Hepatocyte (in vitro differentiated cells): ENCODE results near the gene TBRG1. TPM values are rescaled to one million over a fixed set of nuclear protein-coding genes. Genes with fewer than 3 reads are reported as not detected.
A peak's percentile ranks its signal among the peaks of the same experiment; 100 is the strongest.

ENCODE experiments used
- DNase-seq: peaks from one replicate; pipeline ENCODE4 v3.0.0-alpha.2; 2016; ENCODE audit warnings: low spot score
- H2AFZ ChIP-seq: fragments of 200-600 bp; sonication (generic); 2 replicates; pipeline ENCODE4 v1.6.0; 2016; ENCODE audit warnings: antibody characterized with exemption, mild to moderate bottlenecking
- H3K27ac ChIP-seq: fragments of 200-600 bp; sonication (generic); 2 replicates; pipeline ENCODE4 v1.5.1; 2016; ENCODE audit warnings: mild to moderate bottlenecking
- H3K27me3 ChIP-seq: fragments of 200-600 bp; sonication (generic); 2 replicates; pipeline ENCODE4 v1.6.1; 2016
- H3K36me3 ChIP-seq: fragments of 200-600 bp; sonication (generic); replicated peaks from 2 replicates; pipeline ENCODE4 v1.5.1; 2016; ENCODE audit warnings: low read depth; ENCODE audit not compliant: insufficient read depth
- H3K4me1 ChIP-seq: fragments of 200-600 bp; sonication (generic); 2 replicates; pipeline ENCODE4 v1.5.1; 2016; ENCODE audit warnings: mild to moderate bottlenecking, moderate library complexity; ENCODE audit not compliant: insufficient read depth
- H3K4me2 ChIP-seq: fragments of 200-600 bp; sonication (generic); 2 replicates; pipeline ENCODE4 v1.6.0; 2016
- H3K4me3 ChIP-seq: fragments of 200-600 bp; sonication (generic); 2 replicates; pipeline ENCODE4 v1.5.1; 2016; ENCODE audit warnings: mild to moderate bottlenecking
- H3K79me2 ChIP-seq: fragments of 200-600 bp; sonication (generic); 2 replicates; pipeline ENCODE4 v1.6.0; 2017; ENCODE audit warnings: mild to moderate bottlenecking
- H3K9me2 ChIP-seq: fragments of 200-600 bp; sonication (generic); replicated peaks from 2 replicates; pipeline ENCODE4 v1.6.0; 2017; ENCODE audit warnings: mild to moderate bottlenecking; ENCODE audit not compliant: insufficient read depth
- H3K9me3 ChIP-seq: fragments of 200-600 bp; sonication (generic); 2 replicates; pipeline ENCODE4 v1.5.1; 2016; ENCODE audit warnings: low read depth, mild to moderate bottlenecking
- H4K20me1 ChIP-seq: fragments of 200-600 bp; sonication (generic); 2 replicates; pipeline ENCODE4 v1.6.0; 2016; ENCODE audit warnings: mild to moderate bottlenecking; ENCODE audit not compliant: insufficient read depth, poor library complexity, severe bottlenecking
- EZH2 ChIP-seq: fragments of 200-600 bp; sonication (generic); IDR thresholded peaks from 2 replicates; pipeline ENCODE4 v1.6.1; 2016; ENCODE audit warnings: antibody characterized with exemption, mild to moderate bottlenecking, borderline replicate concordance
- EZH2phosphoT487 ChIP-seq: fragments of 200-600 bp; sonication (generic); IDR thresholded peaks from one replicate; pipeline ENCODE4 v1.6.1; 2018; ENCODE audit warnings: antibody characterized with exemption, mild to moderate bottlenecking, low read depth, moderate library complexity; ENCODE audit not compliant: unreplicated experiment, severe bottlenecking
- WGBS: methylation state at CpG from one replicate; pipeline ENCODE4 v1.1.6; 2016; ENCODE audit warnings: low lambda C conversion rate; ENCODE audit errors: missing lambda C conversion rate; 5-methylcytosine and 5-hydroxymethylcytosine counted together
- polyA plus RNA-seq: library from polyadenylated mRNA; unstranded; fragments of >200 nt; fragmentation: Nextera tagmentation; extraction: Ambion mirVana; gene quantifications from 2 replicates; pipeline ENCODE4 v1.2.1, GENCODE V29; 2016
- total RNA-seq: library from RNA; depleted of rRNA; stranded (reverse); fragments of >200 nt; gene quantifications from 2 replicates; pipeline ENCODE4 v1.2.3, GENCODE V29; 2014
- TF ChIP-seq, protein P1 (sequence below): fragments of 200-600 bp; sonication (generic); IDR thresholded peaks from 2 replicates; pipeline ENCODE4 v1.5.1; 2016; ENCODE audit warnings: antibody characterized with exemption, mild to moderate bottlenecking; ENCODE audit not compliant: poor library complexity

TBRG1 gene
- total and polyA plus RNA-seq, 2 experiments from 2014 or later: 34.6 to 35.0 TPM

DNA sequence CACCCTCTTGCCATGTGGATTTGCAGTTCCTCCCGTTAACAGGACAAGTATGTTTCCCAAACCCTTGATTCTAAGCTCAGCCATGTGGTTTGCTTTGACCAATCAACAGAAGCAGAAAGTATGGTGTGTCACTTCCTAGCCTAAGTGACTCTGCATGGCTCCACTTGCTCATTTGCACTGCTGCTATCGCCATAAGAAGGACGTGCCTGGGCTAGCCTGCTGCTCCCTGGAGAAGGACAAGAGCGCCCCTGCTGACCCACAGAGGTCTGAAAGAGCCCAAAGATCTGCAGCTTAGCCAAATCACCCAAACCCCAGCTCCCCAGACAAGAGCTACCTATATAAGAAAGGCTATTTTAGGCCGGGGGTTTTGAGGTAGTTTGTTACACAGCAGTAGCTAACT lies 18.0 kb downstream of the TBRG1 start:
- no peak for TF ChIP-seq EZH2
- no peak overlapping the region for H2AFZ ChIP-seq
- WGBS: 84% methylated on average over 5 of the region's 5 CpGs

DNA sequence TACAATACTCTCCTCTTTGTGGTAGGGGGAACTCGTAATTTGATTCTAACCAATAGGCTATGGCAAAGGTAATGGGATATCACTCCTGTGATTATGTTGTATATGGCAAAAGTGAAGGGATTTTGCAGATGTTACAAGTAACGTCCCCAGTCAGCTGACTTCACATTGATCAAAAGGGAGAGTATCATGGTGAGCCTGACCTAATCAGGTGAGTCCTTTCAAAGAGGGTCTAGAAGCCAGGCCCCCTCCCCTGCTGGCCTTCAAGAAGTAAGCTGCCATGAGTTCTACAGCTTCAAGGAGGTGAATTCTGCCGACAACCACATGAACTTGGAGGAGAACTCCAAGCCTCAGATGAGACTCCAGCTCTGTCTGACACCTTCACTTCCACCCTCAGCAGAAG lies 20.0 kb downstream of the TBRG1 start:
- no peaks in the 10 kb centered on the region for H3K9me2 ChIP-seq
- H2AFZ ChIP-seq: no peak overlapping the region
- TF ChIP-seq EZH2phosphoT487: no peak
- no peak for TF ChIP-seq EZH2
- TF ChIP-seq, protein P1, sequence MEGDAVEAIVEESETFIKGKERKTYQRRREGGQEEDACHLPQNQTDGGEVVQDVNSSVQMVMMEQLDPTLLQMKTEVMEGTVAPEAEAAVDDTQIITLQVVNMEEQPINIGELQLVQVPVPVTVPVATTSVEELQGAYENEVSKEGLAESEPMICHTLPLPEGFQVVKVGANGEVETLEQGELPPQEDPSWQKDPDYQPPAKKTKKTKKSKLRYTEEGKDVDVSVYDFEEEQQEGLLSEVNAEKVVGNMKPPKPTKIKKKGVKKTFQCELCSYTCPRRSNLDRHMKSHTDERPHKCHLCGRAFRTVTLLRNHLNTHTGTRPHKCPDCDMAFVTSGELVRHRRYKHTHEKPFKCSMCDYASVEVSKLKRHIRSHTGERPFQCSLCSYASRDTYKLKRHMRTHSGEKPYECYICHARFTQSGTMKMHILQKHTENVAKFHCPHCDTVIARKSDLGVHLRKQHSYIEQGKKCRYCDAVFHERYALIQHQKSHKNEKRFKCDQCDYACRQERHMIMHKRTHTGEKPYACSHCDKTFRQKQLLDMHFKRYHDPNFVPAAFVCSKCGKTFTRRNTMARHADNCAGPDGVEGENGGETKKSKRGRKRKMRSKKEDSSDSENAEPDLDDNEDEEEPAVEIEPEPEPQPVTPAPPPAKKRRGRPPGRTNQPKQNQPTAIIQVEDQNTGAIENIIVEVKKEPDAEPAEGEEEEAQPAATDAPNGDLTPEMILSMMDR: no peak
- no peaks in the 10 kb centered on the region for H3K9me3 ChIP-seq
- H3K27me3 ChIP-seq: no peaks in the 10 kb centered on the region
- H3K27ac ChIP-seq: no peak overlapping the region
- H3K4me2 ChIP-seq: no peak overlapping the region
- no peaks in the 10 kb centered on the region for H3K36me3 ChIP-seq
- WGBS: 94% methylated on average over 3 of the region's 3 CpGs
- no peak for DNase-seq
- no peak overlapping the region for H3K4me3 ChIP-seq
- H4K20me1 ChIP-seq: no peaks in the 10 kb centered on the region
- H3K4me1 ChIP-seq: peaks cover 3% of the 10 kb centered on the region
- H3K79me2 ChIP-seq: no peaks in the 10 kb centered on the region

More for the DNA sequence above, 18.0 kb downstream of the TBRG1 start:
- no peaks in the 10 kb centered on the region for H3K36me3 ChIP-seq
- H3K9me3 ChIP-seq: no peaks in the 10 kb centered on the region
- peaks cover 3% of the 10 kb centered on the region for H3K4me1 ChIP-seq
- DNase-seq: no peak
- no peak overlapping the region for H3K4me3 ChIP-seq
- no peaks in the 10 kb centered on the region for H3K79me2 ChIP-seq
- no peaks in the 10 kb centered on the region for H3K9me2 ChIP-seq
- no peak overlapping the region for H3K27ac ChIP-seq
- no peaks in the 10 kb centered on the region for H4K20me1 ChIP-seq
- H3K4me2 ChIP-seq: no peak overlapping the region
- no peaks in the 10 kb centered on the region for H3K27me3 ChIP-seq

DNA sequence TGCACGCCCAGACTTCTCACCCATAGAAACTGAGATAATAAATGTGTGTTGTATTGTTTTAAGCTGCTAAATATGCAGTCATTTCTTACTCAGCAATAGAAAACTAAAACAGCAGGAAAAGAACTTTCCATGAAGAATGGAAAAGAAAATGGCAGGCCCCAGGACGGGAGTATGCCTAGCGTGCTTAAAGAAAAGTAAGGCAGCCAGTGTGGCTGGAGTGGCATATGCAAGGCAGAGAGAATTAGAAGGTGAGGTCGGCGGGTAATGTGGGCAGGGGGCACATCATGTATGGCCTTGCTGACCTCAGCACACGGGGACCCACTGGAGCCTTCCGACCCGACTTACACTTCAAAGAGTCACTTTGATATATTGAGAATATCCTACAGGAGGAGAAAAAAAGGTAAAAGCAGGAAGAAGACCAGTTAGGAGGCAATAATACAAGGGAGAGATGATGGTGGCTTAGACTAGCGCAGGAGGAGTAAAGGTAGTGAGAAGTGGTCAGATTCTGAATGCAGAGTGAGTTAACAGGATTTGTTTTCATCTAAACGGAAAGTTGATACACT lies 20.5 kb downstream of the TBRG1 start:
- H3K9me2 ChIP-seq: no peaks in the 10 kb centered on the region
- 87% methylated on average over 10 of the region's 10 CpGs for WGBS
- no peaks in the 10 kb centered on the region for H4K20me1 ChIP-seq
- DNase-seq: no peak
- no peaks in the 10 kb centered on the region for H3K36me3 ChIP-seq
- H2AFZ ChIP-seq: no peak overlapping the region
- H3K4me3 ChIP-seq: no peak overlapping the region
- H3K4me1 ChIP-seq: peaks cover 3% of the 10 kb centered on the region
- H3K9me3 ChIP-seq: no peaks in the 10 kb centered on the region
- H3K79me2 ChIP-seq: no peaks in the 10 kb centered on the region
- no peaks in the 10 kb centered on the region for H3K27me3 ChIP-seq
- TF ChIP-seq EZH2 (no peak), EZH2phosphoT487 (no peak)
- TF ChIP-seq, protein P1: no peak
- H3K27ac ChIP-seq: peak overlapping the region; percentile 20
- H3K4me2 ChIP-seq: no peak overlapping the region

DNA sequence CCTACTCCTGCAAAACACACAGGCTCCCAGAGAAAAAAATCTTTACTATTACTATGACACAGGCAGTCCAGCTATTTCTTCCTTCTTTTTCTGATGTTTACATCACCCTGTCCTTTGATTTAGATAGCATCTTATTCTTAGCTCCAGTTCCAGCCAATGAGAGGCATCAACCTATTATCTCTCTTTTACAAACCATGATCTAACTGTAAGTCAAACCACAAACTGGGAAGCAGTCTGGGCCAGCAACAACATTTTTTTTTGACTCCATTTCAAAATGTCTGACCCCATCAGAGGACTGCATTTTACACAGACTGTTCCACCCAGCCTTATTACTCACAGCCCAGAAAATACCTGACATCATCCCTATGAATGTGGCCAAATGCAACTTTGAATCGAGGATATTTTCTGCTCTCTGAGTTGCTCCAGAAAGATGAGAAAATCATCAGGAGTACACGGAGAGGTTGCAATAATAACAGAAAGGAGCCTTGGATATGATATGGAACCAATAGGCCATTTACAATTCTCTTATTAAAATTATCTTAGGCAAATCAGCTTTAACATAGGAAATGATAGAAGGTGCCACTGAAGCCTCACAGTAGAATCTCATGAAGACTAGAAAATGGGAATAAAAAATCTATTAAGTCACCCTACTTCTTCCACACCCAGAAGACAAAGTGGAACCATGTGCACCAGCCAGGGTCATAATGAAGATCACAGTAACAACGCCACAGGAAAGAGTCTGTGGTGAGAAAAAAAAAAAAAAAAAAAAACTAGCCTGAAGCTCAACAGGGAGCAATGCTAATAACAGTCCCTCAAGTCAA lies 21.2 kb downstream of the TBRG1 start:
- TF ChIP-seq, protein P1: no peak
- no peak for TF ChIP-seq EZH2
- no peak for TF ChIP-seq EZH2phosphoT487
- 62% methylated on average over 3 of the region's 3 CpGs for WGBS
- H3K27me3 ChIP-seq: no peaks in the 10 kb centered on the region
- peaks cover 2% of the 10 kb centered on the region for H3K4me1 ChIP-seq
- no peaks in the 10 kb centered on the region for H3K9me2 ChIP-seq
- H3K4me2 ChIP-seq: no peak overlapping the region
- DNase-seq: no peak
- H3K36me3 ChIP-seq: no peaks in the 10 kb centered on the region
- no peaks in the 10 kb centered on the region for H3K9me3 ChIP-seq
- no peak overlapping the region for H2AFZ ChIP-seq
- H4K20me1 ChIP-seq: no peaks in the 10 kb centered on the region
- H3K79me2 ChIP-seq: no peaks in the 10 kb centered on the region
- no peak overlapping the region for H3K4me3 ChIP-seq
- peak overlapping the region; percentile 20 for H3K27ac ChIP-seq
